SU-DHL-6 (cell line): Measurements from ENCODE around the gene SPRYD4.

Experiments
- CTCF ChIP-seq: fragments of 200-600 bp; sonication (generic); IDR thresholded peaks from one replicate; pipeline ENCODE4 v1.5.1; 2017; ENCODE audit warnings: antibody characterized with exemption, mild to moderate bottlenecking, low read length, moderate library complexity; ENCODE audit not compliant: insufficient read depth, poor library complexity, severe bottlenecking
- EZH2phosphoT487 ChIP-seq: fragments of 200-600 bp; sonication (generic), shearing (Covaris generic); conservative IDR thresholded peaks from 2 replicates; pipeline ENCODE4 v1.6.1; 2018; ENCODE audit warnings: mild to moderate bottlenecking, antibody characterized with exemption, low read length, moderate library complexity, mixed read lengths

- TF ChIP-seq CTCF: no peak
- TF ChIP-seq EZH2phosphoT487: no peak
Measured at GRCh38 chr12:56425193-56425592, 43.2 kb upstream of the SPRYD4 start.
